Lung (tissue), 12 donors: Measurements from ENCODE around the gene DIPK1A. TPM values are rescaled to one million over a fixed set of nuclear protein-coding genes. Genes with fewer than 3 reads are reported as not detected.

ENCODE experiments used
- ATAC-seq: fragments of 200-7000 bp; cut with Tn5 transposase; one replicate; pipeline ENCODE4 v1.9.1; 2020; ENCODE audit warnings: moderate number of reproducible peaks; ENCODE audit not compliant: insufficient read depth, low FRiP score
- DNase-seq, 3 donors: peaks; one replicate each; pipeline ENCODE4 v3.0.0-alpha.2; 2013 to 2017
- H3K27ac ChIP-seq, 2 donors: one replicate each; pipeline ENCODE4 v1.5.1; 2013; ENCODE audit warnings: mild to moderate bottlenecking in 2 of 2, moderate library complexity in 2 of 2, control low read depth in 1 of 2, inconsistent platforms in 1 of 2, low read depth in 1 of 2, low read length in 1 of 2
- H3K27me3 ChIP-seq, 3 donors: one replicate each; pipeline ENCODE4 v1.5.1; 2013; ENCODE audit warnings: low read length in 2 of 3; ENCODE audit not compliant: control insufficient read depth in 3 of 3, insufficient read depth in 3 of 3
- H3K36me3 ChIP-seq, 4 donors: one replicate each; pipeline ENCODE4 v1.5.1; 2013; ENCODE audit warnings: low read length in 4 of 4, mild to moderate bottlenecking in 1 of 4, moderate library complexity in 1 of 4; ENCODE audit not compliant: control insufficient read depth in 4 of 4, insufficient read depth in 4 of 4
- H3K4me1 ChIP-seq, 5 donors: one replicate each; pipeline ENCODE4 v1.5.1; 2013; ENCODE audit warnings: low read length in 5 of 5, mild to moderate bottlenecking in 2 of 5, moderate library complexity in 1 of 5; ENCODE audit not compliant: control insufficient read depth in 5 of 5, insufficient read depth in 5 of 5
- H3K4me3 ChIP-seq: one replicate; pipeline ENCODE4 v1.5.1; 2013; ENCODE audit warnings: mild to moderate bottlenecking, control low read depth, moderate library complexity
- H3K9ac ChIP-seq, 2 donors: one replicate each; pipeline ENCODE4 v1.5.1; 2013; ENCODE audit warnings: low read length in 2 of 2, control low read depth in 1 of 2; ENCODE audit not compliant: insufficient read depth in 1 of 2
- H3K9me3 ChIP-seq, 4 donors: one replicate each; pipeline ENCODE4 v1.5.1; 2013; ENCODE audit warnings: low read length in 3 of 4, mild to moderate bottlenecking in 1 of 4, moderate library complexity in 1 of 4; ENCODE audit not compliant: control insufficient read depth in 4 of 4, insufficient read depth in 3 of 4
- WGBS, 2 donors: extraction: QIAGEN DNeasy Blood & Tissue Kit; methylation state at CpG; one replicate each; pipeline ENCODE4 v1.1.7; 2013; 5-methylcytosine and 5-hydroxymethylcytosine counted together
- polyA plus RNA-seq, 2 donors: library from polyadenylated mRNA; stranded (reverse); fragments of 200-250 nt; gene quantifications; one replicate each; pipeline ENCODE4 v1.2.1, GENCODE V29; 2013
- total RNA-seq, 2 donors: library from RNA; depleted of rRNA in 1 of 2; stranded (reverse); fragments of >200 nt in 1 of 2; gene quantifications; one replicate each; pipeline ENCODE4 v1.2.1, GENCODE V29; 2014 to 2021
- TF ChIP-seq, protein P1 (sequence below): IDR thresholded peaks from 2 replicates; pipeline ENCODE4 v1.5.1; 2012; ENCODE audit warnings: mild to moderate bottlenecking; ENCODE audit errors: control extremely low read depth, extremely low read depth
- donor health status: control.
- donor health status: control.
- donor health status: Bipolar disorder and iron deficiency.
- donor health status: healthy.
- donor health status: DM: yes; HTN: yes; CAD: no.

DIPK1A gene
- total and polyA plus RNA-seq, 4 donors, result 2.3 to 8.0 (median 4.1) TPM

DNA sequence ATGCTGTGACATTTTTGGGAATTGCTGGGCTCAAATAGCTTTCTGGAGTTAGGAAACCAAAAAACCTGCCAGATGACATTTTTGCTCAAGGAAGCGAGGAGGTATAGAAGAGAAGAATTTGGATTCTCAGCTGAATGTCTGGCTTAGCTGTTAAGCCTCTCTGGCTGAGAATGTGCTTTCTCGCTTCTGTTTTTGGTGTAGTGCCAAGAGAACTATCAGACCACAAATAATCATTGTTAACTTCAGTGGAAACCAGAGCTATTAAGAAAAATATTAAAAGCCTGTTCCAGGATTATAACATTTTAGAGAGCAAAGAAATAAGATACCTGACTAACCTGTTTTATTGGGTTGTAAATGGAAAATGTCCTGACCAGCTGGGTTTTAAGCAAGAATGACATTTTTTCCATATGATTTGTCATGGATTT, 39.5 kb upstream of the DIPK1A start:
- ATAC-seq, result no peak
- H3K9me3 ChIP-seq, result no peaks in the 10 kb centered on the region
- H3K9ac ChIP-seq, result no peak overlapping the region
- H3K27me3 ChIP-seq, result peaks cover 0 to 3% (median 0%) of the 10 kb centered on the region in 3 donors
- no peak overlapping the region for H3K27ac ChIP-seq
- H3K36me3 ChIP-seq, result no peaks in the 10 kb centered on the region
- TF ChIP-seq, protein P1, sequence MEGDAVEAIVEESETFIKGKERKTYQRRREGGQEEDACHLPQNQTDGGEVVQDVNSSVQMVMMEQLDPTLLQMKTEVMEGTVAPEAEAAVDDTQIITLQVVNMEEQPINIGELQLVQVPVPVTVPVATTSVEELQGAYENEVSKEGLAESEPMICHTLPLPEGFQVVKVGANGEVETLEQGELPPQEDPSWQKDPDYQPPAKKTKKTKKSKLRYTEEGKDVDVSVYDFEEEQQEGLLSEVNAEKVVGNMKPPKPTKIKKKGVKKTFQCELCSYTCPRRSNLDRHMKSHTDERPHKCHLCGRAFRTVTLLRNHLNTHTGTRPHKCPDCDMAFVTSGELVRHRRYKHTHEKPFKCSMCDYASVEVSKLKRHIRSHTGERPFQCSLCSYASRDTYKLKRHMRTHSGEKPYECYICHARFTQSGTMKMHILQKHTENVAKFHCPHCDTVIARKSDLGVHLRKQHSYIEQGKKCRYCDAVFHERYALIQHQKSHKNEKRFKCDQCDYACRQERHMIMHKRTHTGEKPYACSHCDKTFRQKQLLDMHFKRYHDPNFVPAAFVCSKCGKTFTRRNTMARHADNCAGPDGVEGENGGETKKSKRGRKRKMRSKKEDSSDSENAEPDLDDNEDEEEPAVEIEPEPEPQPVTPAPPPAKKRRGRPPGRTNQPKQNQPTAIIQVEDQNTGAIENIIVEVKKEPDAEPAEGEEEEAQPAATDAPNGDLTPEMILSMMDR, result no peak
- H3K4me1 ChIP-seq, result peaks cover 0 to 13% (median 8%) of the 10 kb centered on the region in 5 donors
- WGBS, 2 donors, result 20 to 60% methylated on average over 1 to 2 of the region's 2 CpGs
- DNase-seq, result peak in 2 of 3 donors; percentile 45 to 57
- H3K4me3 ChIP-seq, result no peak overlapping the region

DNA sequence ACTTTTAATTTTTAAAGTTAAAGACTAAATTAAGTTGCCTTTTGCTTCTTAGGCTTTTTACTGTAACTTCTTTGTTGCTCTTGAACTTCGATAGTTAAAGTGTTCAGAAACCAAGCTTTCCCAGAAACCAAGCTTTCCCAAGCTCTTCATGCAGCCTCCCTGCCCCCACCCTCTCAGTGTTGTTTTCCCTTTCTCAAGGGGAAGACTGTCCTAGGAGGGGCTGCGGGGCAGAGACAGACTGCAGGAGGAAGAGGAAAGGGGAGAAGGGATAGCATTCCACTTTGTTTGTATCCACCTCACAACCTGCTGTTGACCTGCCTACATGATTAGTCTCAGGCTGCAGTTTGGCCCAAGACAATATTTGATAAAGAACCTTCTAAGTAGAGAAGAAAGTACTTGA, 39.0 kb upstream of the DIPK1A start:
- Histone ChIP-seq H3K27me3 (peaks cover 0 to 3% (median 0%) of the 10 kb centered on the region in 3 donors), H3K9ac (no peak overlapping the region), H3K4me1 (peaks cover 0 to 13% (median 8%) of the 10 kb centered on the region in 5 donors), H3K27ac (peak overlapping the region in 1 of 2 donors; percentile 72), H3K4me3 (no peak overlapping the region), H3K36me3 (no peaks in the 10 kb centered on the region), H3K9me3 (no peaks in the 10 kb centered on the region)
- TF ChIP-seq, protein P1, result no peak
- ATAC-seq (no peak), DNase-seq (peak in 1 of 3 donors; percentile 4)
- 46 to 74% methylated on average over 2 of the region's 2 CpGs for WGBS, 2 donors

DNA sequence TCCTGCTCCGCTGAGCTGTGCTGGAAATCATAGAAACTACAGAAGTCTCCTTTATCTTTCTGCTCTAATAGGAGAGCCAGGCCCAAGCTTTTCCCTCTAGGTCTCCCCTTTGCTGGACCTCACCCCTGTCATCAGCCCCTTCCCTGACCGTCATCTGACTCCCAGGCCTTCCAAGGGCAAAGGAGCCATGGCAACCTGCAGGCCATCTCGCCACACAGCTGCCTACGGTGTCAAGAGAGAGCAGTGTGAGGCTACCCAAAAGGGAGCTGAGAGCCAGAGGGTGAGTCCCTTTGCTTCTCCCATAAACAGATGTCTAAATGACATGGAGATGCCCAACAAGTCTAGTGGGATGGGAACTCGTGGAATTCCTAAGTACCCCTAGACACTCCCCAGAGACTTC, 37.6 kb upstream of the DIPK1A start:
- WGBS, 2 donors, result 94 to 95% methylated on average over 5 of the region's 5 CpGs
- TF ChIP-seq, protein P1, result no peak

More for the DNA sequence above, 37.6 kb upstream of the DIPK1A start:
- ATAC-seq (no peak), DNase-seq (no peak)
- Histone ChIP-seq H3K9me3 (no peaks in the 10 kb centered on the region), H3K27me3 (peaks cover 0 to 3% (median 0%) of the 10 kb centered on the region in 3 donors), H3K9ac (no peak overlapping the region), H3K36me3 (no peaks in the 10 kb centered on the region), H3K4me1 (peaks cover 0 to 13% (median 8%) of the 10 kb centered on the region in 5 donors), H3K27ac (no peak overlapping the region), H3K4me3 (no peak overlapping the region)
